PC-3 (cell line): Measurements from ENCODE around the gene STRIP1. TPM values are rescaled to one million over a fixed set of nuclear protein-coding genes. Genes with fewer than 3 reads are reported as not detected.

Experiments used
- ATAC-seq: fragments of 200-7000 bp; cut with Tn5 transposase; 2 replicates; pipeline ENCODE4 v1.9.1; 2020; ENCODE audit warnings: mild to moderate bottlenecking, moderate library complexity
- BruUV-seq: library from RNA; stranded (reverse); fragments of 400-500 nt; replicated peaks from 2 replicates; lab custom pipeline; 2021; lab: Mats Ljungman, UMichigan
- CTCF ChIA-PET: fragments of 300-600 bp; sonication (Branson Sonifier 250); formaldehyde crosslinking; loops from one replicate; lab custom pipeline; 2022; ENCODE audit warnings: antibody characterized with exemption; lab: Charles Lee
- POLR2A ChIA-PET: fragments of 300-600 bp; sonication (Branson Sonifier 250); formaldehyde crosslinking; loops from one replicate; lab custom pipeline; 2022; ENCODE audit warnings: antibody characterized with exemption; ENCODE audit not compliant: unreplicated experiment; lab: Charles Lee
- DNase-seq: peaks from one replicate; pipeline ENCODE4 v3.0.0-alpha.2; 2015
- H2AFZ ChIP-seq: fragments of 300-600 bp; sonication (generic); 2 replicates; pipeline ENCODE4 v1.6.0; 2016; ENCODE audit warnings: antibody characterized with exemption, low read length
- H3F3A ChIP-seq: fragments of 300-600 bp; sonication (generic); one replicate; pipeline ENCODE4 v1.6.0; 2017; ENCODE audit warnings: antibody characterized with exemption, low read length, control low read depth, mild to moderate bottlenecking; ENCODE audit not compliant: unreplicated experiment
- H3K27ac ChIP-seq: fragments of 300-600 bp; sonication (generic); 2 replicates; pipeline ENCODE4 v1.5.1; 2016; ENCODE audit warnings: mild to moderate bottlenecking, low read length
- H3K27me3 ChIP-seq: fragments of 300-600 bp; sonication (generic); 2 replicates; pipeline ENCODE4 v1.6.1; 2016; ENCODE audit warnings: low read length, mixed read lengths
- H3K36me3 ChIP-seq: fragments of 300-600 bp; sonication (generic); 2 replicates; pipeline ENCODE4 v1.6.1; 2016; ENCODE audit warnings: low read depth, mixed run types, low read length, mixed read lengths
- H3K4me1 ChIP-seq: fragments of 300-600 bp; sonication (generic); 2 replicates; pipeline ENCODE4 v1.5.1; 2016; ENCODE audit warnings: low read length; ENCODE audit not compliant: insufficient read depth
- H3K4me2 ChIP-seq: fragments of 300-600 bp; sonication (generic); 2 replicates; pipeline ENCODE4 v1.6.0; 2016; ENCODE audit warnings: low read length
- H3K4me3 ChIP-seq: fragments of 300-600 bp; sonication (generic); 2 replicates; pipeline ENCODE4 v1.5.1; 2016; ENCODE audit warnings: mild to moderate bottlenecking, low read length, mixed read lengths
- H3K79me2 ChIP-seq: fragments of 300-600 bp; sonication (generic); 2 replicates; pipeline ENCODE4 v1.6.1; 2017; ENCODE audit warnings: low read length, mixed read lengths
- H3K9ac ChIP-seq: fragments of 300-600 bp; sonication (generic); 2 replicates; pipeline ENCODE4 v1.6.0; 2016; ENCODE audit warnings: mild to moderate bottlenecking, low read length
- H3K9me2 ChIP-seq: fragments of 300-600 bp; sonication (generic); replicated peaks from 2 replicates; pipeline ENCODE4 v1.6.1; 2016; ENCODE audit warnings: mixed run types, low read length, mixed read lengths
- H3K9me3 ChIP-seq: fragments of 300-600 bp; sonication (generic); 2 replicates; pipeline ENCODE4 v1.6.1; 2016; ENCODE audit warnings: low read length, mixed read lengths
- H4K20me1 ChIP-seq: fragments of 300-600 bp; sonication (generic); 2 replicates; pipeline ENCODE4 v1.6.1; 2016; ENCODE audit warnings: low read length, mixed read lengths
- EZH2 ChIP-seq: fragments of 300-600 bp; sonication (generic); IDR thresholded peaks from one replicate; pipeline ENCODE4 v1.6.1; 2017; ENCODE audit warnings: antibody characterized with exemption, mild to moderate bottlenecking, low read length; ENCODE audit not compliant: unreplicated experiment
- EZH2phosphoT487 ChIP-seq: fragments of 300-600 bp; sonication (generic); IDR thresholded peaks from 2 replicates; pipeline ENCODE4 v1.6.1; 2018; ENCODE audit warnings: mild to moderate bottlenecking, antibody characterized with exemption, low read length, borderline replicate concordance
- intact Hi-C: fragments of 100-400 bp; cut with micrococcal nuclease; formaldehyde crosslinking; loops from 2 replicates; pipeline ENCODE4 v1.9.0; 2023
- total RNA-seq: library from RNA; depleted of rRNA; stranded (reverse); fragments of >200 nt; gene quantifications from 2 replicates; pipeline ENCODE4 v1.2.3, GENCODE V29; 2014
- TF ChIP-seq, protein P1 (sequence below): fragments of 300-600 bp; sonication (generic); conservative IDR thresholded peaks from 2 replicates; pipeline ENCODE4 v1.5.1; 2017; ENCODE audit warnings: antibody characterized with exemption, low read depth, mild to moderate bottlenecking, low read length

Gene STRIP1
- total RNA-seq, 1 experiment from 2014 or later: 41.4 TPM

DNA sequence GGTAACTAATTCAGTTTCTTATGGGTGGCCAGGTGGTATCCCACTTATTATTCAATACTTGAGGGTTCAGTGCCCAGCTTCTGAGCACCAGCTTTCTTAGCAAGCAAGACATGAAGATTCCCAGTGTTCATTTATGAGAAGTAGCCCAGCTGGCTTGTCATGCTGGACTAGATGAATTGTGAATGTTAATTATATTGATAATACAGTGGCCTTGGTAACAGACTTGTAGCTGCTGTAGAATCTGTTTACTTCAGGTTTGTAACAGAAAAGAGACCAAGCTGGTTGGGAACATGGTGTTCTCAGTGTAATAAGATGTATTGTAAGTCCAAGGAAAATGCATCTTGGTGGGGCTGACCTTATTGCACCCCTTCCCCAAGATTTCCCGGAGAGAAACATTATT, 39.8 kb upstream of the STRIP1 start:
- Histone ChIP-seq H3K4me2 (no peak overlapping the region), H3K9ac (no peak overlapping the region), H3K27me3 (no peaks in the 10 kb centered on the region), H3K79me2 (peaks cover 92% of the 10 kb centered on the region), H4K20me1 (peaks cover 7% of the 10 kb centered on the region; the same call in 1 of the 2 replicates), H3K4me3 (no peak overlapping the region), H3K4me1 (peaks cover 13% of the 10 kb centered on the region), H3K36me3 (peaks cover 8% of the 10 kb centered on the region), H3K27ac (no peak overlapping the region), H3F3A (no peaks in the 10 kb centered on the region), H2AFZ (no peak overlapping the region), H3K9me2 (no peaks in the 10 kb centered on the region), H3K9me3 (no peaks in the 10 kb centered on the region)
- ATAC-seq (no peak), DNase-seq (no peak)
- POLR2A ChIA-PET: no interaction called here
- no TSS peak for BruUV-seq
- TF ChIP-seq EZH2 (no peak), EZH2phosphoT487 (no peak)
- TF ChIP-seq, protein P1, sequence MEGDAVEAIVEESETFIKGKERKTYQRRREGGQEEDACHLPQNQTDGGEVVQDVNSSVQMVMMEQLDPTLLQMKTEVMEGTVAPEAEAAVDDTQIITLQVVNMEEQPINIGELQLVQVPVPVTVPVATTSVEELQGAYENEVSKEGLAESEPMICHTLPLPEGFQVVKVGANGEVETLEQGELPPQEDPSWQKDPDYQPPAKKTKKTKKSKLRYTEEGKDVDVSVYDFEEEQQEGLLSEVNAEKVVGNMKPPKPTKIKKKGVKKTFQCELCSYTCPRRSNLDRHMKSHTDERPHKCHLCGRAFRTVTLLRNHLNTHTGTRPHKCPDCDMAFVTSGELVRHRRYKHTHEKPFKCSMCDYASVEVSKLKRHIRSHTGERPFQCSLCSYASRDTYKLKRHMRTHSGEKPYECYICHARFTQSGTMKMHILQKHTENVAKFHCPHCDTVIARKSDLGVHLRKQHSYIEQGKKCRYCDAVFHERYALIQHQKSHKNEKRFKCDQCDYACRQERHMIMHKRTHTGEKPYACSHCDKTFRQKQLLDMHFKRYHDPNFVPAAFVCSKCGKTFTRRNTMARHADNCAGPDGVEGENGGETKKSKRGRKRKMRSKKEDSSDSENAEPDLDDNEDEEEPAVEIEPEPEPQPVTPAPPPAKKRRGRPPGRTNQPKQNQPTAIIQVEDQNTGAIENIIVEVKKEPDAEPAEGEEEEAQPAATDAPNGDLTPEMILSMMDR: no peak
- CTCF ChIA-PET: no interaction called here
- intact Hi-C loops: no loop called here

DNA sequence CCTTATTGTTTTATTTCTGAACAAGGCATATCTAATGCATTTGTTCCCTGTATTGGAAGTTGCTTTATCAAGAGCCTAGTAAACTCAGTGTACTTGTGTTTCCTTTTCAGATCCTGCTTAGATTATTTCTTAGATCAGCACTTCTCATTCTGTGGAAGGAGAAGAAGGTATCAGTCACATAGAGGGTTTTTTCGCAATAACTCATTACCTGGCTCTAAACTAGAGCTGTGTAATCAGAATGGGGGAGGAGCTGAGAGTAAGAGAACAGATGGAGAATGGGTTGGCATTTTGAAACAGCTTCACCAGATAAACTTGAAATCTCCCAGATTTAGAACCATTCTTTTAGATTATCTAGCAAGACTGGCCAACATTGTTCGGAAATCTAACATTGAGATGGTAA, 38.9 kb upstream of the STRIP1 start:
- no peak overlapping the region for H2AFZ ChIP-seq
- H3K9ac ChIP-seq: no peak overlapping the region
- H3K27me3 ChIP-seq: no peaks in the 10 kb centered on the region
- ChIA-PET POLR2A (no interaction called here), CTCF (no interaction called here)
- ATAC-seq: no peak
- peaks cover 13% of the 10 kb centered on the region for H3K4me1 ChIP-seq
- BruUV-seq: no TSS peak
- no peak for TF ChIP-seq EZH2phosphoT487
- TF ChIP-seq EZH2: no peak
- TF ChIP-seq, protein P1: no peak
- H3K79me2 ChIP-seq: peaks cover 92% of the 10 kb centered on the region
- peaks cover 6% of the 10 kb centered on the region; the same call in 1 of the 2 replicates for H3K36me3 ChIP-seq
- no peaks in the 10 kb centered on the region for H3K9me2 ChIP-seq
- no peaks in the 10 kb centered on the region for H3K9me3 ChIP-seq
- H4K20me1 ChIP-seq: peaks cover 7% of the 10 kb centered on the region; the same call in 1 of the 2 replicates
- DNase-seq: no peak
- H3K27ac ChIP-seq: no peak overlapping the region
- intact Hi-C loops: no loop called here
- H3K4me3 ChIP-seq: no peak overlapping the region
- H3F3A ChIP-seq: no peaks in the 10 kb centered on the region
- H3K4me2 ChIP-seq: no peak overlapping the region

GRCh38 chr1:109996476-109996875, 37.9 kb upstream of the STRIP1 start:
- Histone ChIP-seq H3K27me3 (no peaks in the 10 kb centered on the region), H3K36me3 (peaks cover 6% of the 10 kb centered on the region; the same call in 1 of the 2 replicates), H3K79me2 (peaks cover 90% of the 10 kb centered on the region), H3K27ac (no peak overlapping the region), H3K4me1 (peaks cover 13% of the 10 kb centered on the region), H4K20me1 (peaks cover 7% of the 10 kb centered on the region; the same call in 1 of the 2 replicates), H3K9me2 (no peaks in the 10 kb centered on the region), H3F3A (no peaks in the 10 kb centered on the region), H3K9ac (no peak overlapping the region), H2AFZ (no peak overlapping the region), H3K9me3 (no peaks in the 10 kb centered on the region), H3K4me3 (no peak overlapping the region), H3K4me2 (no peak overlapping the region)
- TF ChIP-seq EZH2phosphoT487: no peak
- no peak for TF ChIP-seq EZH2
- TF ChIP-seq, protein P1: no peak
- DNase-seq (peak; percentile 29), ATAC-seq (no peak)
- intact Hi-C loops: no loop called here
- no TSS peak for BruUV-seq
- ChIA-PET CTCF (no interaction called here), POLR2A (no interaction called here)
